Spleen (tissue), 11 donors: ENCODE results near the gene CAPN10. TPM values are rescaled to one million over a fixed set of nuclear protein-coding genes. Genes with fewer than 3 reads are reported as not detected.

Source experiments
- DNase-seq: peaks from one replicate; pipeline ENCODE4 v3.0.0-alpha.2; 2020
- H3K27ac ChIP-seq, 8 donors: fragments of 200-600 bp; sonication (generic) in 7 of 8; 1 replicate in 4 of 8; 2 replicates in 4 of 8; pipeline versions ENCODE4 v1.5.0 to v1.8.0; 2016 to 2021; ENCODE audit warnings: inconsistent platforms in 4 of 8, mild to moderate bottlenecking in 4 of 8, moderate library complexity in 1 of 8
- H3K27me3 ChIP-seq, 7 donors: fragments of 200-600 bp; sonication (generic) in 6 of 7; replicated peaks in 1 of 7; 1 replicate in 4 of 7; 2 replicates in 3 of 7; pipeline versions ENCODE4 v1.5.0 to v1.8.0; 2016 to 2021; ENCODE audit warnings: inconsistent platforms in 3 of 7, mild to moderate bottlenecking in 1 of 7
- H3K36me3 ChIP-seq, 6 donors: fragments of 200-600 bp; sonication (generic) in 5 of 6; 1 replicate in 4 of 6; 2 replicates in 2 of 6; pipeline versions ENCODE4 v1.5.0 to v1.8.0; 2016 to 2021; ENCODE audit warnings: inconsistent platforms in 2 of 6
- H3K4me1 ChIP-seq, 6 donors: fragments of 200-600 bp; sonication (generic) in 5 of 6; 1 replicate in 3 of 6; 2 replicates in 3 of 6; pipeline versions ENCODE4 v1.5.0 to v1.8.0; 2016 to 2021; ENCODE audit warnings: inconsistent platforms in 3 of 6
- H3K4me3 ChIP-seq, 8 donors: fragments of 200-600 bp; sonication (generic) in 7 of 8; 1 replicate in 4 of 8; 2 replicates in 4 of 8; pipeline versions ENCODE4 v1.5.0 to v1.8.0; 2016 to 2021; ENCODE audit warnings: inconsistent platforms in 4 of 8, mild to moderate bottlenecking in 4 of 8, moderate library complexity in 2 of 8
- H3K9me3 ChIP-seq, 8 donors: fragments of 200-600 bp; sonication (generic) in 7 of 8; 1 replicate in 4 of 8; 2 replicates in 4 of 8; pipeline versions ENCODE4 v1.5.0 to v1.8.0; 2016 to 2021; ENCODE audit warnings: inconsistent platforms in 4 of 8
- CTCF ChIP-seq, 11 experiments: fragments of 200-600 bp in 7 of 11; fragments of 450-650 bp in 4 of 11; sonication (generic) in 4 of 11; IDR thresholded peaks in 8 of 11; conservative IDR thresholded peaks in 3 of 11; 1 replicate in 7 of 11; 2 replicates in 4 of 11; pipeline versions ENCODE4 v1.4.0 to v1.8.0; 2016 to 2021; ENCODE audit warnings: antibody characterized with exemption in 11 of 11, inconsistent platforms in 4 of 11, mild to moderate bottlenecking in 1 of 11
- POLR2A ChIP-seq, 3 donors: fragments of 450-650 bp; IDR thresholded peaks; one replicate each; pipeline ENCODE4 v1.5.1; 2017; ENCODE audit warnings: antibody characterized with exemption in 3 of 3, mild to moderate bottlenecking in 1 of 3
- POLR2AphosphoS5 ChIP-seq, 3 donors: sonication (generic); formaldehyde crosslinking; IDR thresholded peaks; one replicate each; pipeline ENCODE4 v1.5.1; 2017; ENCODE audit warnings: antibody characterized with exemption in 3 of 3
- WGBS, 5 donors: extraction: QIAGEN DNeasy Blood & Tissue Kit in 3 of 5; methylation state at CpG; one replicate each; pipeline versions ENCODE4 v1.1.5 to v1.1.7; 2013 to 2018; 5-methylcytosine and 5-hydroxymethylcytosine counted together
- intact Hi-C: fragments of 100-400 bp; cut with DNase I; formaldehyde crosslinking; loops from one replicate; pipeline ENCODE4 v1.15.0; 2023; ENCODE audit warnings: low total_unique reads
- polyA plus RNA-seq, 3 donors: library from polyadenylated mRNA; stranded (reverse); fragments of 200-250 nt; gene quantifications; one replicate each; pipeline ENCODE4 v1.2.1, GENCODE V29; 2013
- total RNA-seq, 7 donors: library from RNA; depleted of rRNA in 3 of 7; stranded (reverse); fragments of >200 nt in 3 of 7; fragmentation: NEBNext Ultra II Directional in 4 of 7; extraction: Animal tissue kit (Norgen Biotek cat#: 25700) in 4 of 7; gene quantifications; one replicate each; pipeline versions ENCODE4 v1.1.0 to v1.2.1, GENCODE V29; 2016 to 2021
- donor health status: healthy with polysubstance abuse.
- donor health status: DM: no; HTN: no; CAD: no; lungs with moderate emphysema.
- donor health status: DM: no; HTN: no; CAD: no.
- donor health status: Bipolar disorder and iron deficiency.
- donor health status: healthy.
- donor health status: DM: no; HTN: no; CAD: no.
- donor health status: DM: yes; HTN: yes; CAD: no.

CAPN10 gene
- total and polyA plus RNA-seq, 10 donors, result 34.7 to 83.1 (median 60.5) TPM

DNA sequence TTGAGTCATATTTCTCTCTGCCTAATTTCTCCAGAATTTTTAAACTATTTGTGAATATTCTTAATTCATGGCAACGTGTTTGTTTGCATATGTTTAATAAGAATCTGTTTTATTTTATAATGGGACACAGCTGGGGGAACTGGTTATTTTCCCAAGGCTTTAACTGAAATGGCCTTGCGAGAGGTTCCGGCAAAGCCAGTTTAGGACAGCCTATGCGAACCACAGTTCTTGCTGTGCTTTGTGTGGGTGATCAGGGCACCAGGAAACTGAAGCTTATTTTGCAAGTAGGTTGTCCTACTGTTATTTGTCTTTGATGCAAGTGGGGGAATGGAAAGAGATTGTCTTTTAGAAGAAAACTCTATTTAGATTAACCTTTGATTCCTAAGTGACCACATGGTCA lies 35.2 kb upstream of the CAPN10 start:
- no peak for DNase-seq
- H3K27ac ChIP-seq, result peak overlapping the region in 3 of 8 donors; percentile 1 to 8 (median 7)
- H3K27me3 ChIP-seq, result no peaks in the 10 kb centered on the region
- 95 to 97% (median 96%) methylated on average over 4 of the region's 4 CpGs for WGBS, 5 donors
- peaks cover 0 to 12% (median 3%) of the 10 kb centered on the region in 8 donors for H3K9me3 ChIP-seq
- intact Hi-C loops, result no loop called here
- peaks cover 0 to 58% (median 22%) of the 10 kb centered on the region in 6 donors for H3K36me3 ChIP-seq
- TF ChIP-seq POLR2A (IDR thresholded peaks at IDR 0.05) (no peak), CTCF (IDR thresholded peaks at IDR 0.05 in 8 of 11, conservative IDR thresholded peaks at IDR 0.05 in 3 of 11) (no peak), POLR2AphosphoS5 (IDR thresholded peaks at IDR 0.05) (no peak)
- peaks cover 0 to 26% (median 10%) of the 10 kb centered on the region in 6 donors for H3K4me1 ChIP-seq
- H3K4me3 ChIP-seq, result no peak overlapping the region

- WGBS, 5 donors, result 0 to 38% (median 31%) methylated on average over 1 of the region's 1 CpG
- H3K9me3 ChIP-seq, result peaks cover 0 to 12% (median 3%) of the 10 kb centered on the region in 8 donors
- H3K27ac ChIP-seq, result peak overlapping the region in 3 of 8 donors; percentile 1 to 8 (median 7)
- intact Hi-C loops, result no loop called here
- TF ChIP-seq CTCF (IDR thresholded peaks at IDR 0.05 in 8 of 11, conservative IDR thresholded peaks at IDR 0.05 in 3 of 11) (no peak), POLR2A (IDR thresholded peaks at IDR 0.05) (no peak), POLR2AphosphoS5 (IDR thresholded peaks at IDR 0.05) (no peak)
- no peaks in the 10 kb centered on the region for H3K27me3 ChIP-seq
- no peak overlapping the region for H3K4me3 ChIP-seq
- H3K4me1 ChIP-seq, result peaks cover 0 to 31% (median 13%) of the 10 kb centered on the region in 6 donors
- H3K36me3 ChIP-seq, result peaks cover 0 to 59% (median 22%) of the 10 kb centered on the region in 6 donors
- no peak for DNase-seq
Measured at GRCh38 chr2:240551811-240552210, 34.7 kb upstream of the CAPN10 start.

DNA sequence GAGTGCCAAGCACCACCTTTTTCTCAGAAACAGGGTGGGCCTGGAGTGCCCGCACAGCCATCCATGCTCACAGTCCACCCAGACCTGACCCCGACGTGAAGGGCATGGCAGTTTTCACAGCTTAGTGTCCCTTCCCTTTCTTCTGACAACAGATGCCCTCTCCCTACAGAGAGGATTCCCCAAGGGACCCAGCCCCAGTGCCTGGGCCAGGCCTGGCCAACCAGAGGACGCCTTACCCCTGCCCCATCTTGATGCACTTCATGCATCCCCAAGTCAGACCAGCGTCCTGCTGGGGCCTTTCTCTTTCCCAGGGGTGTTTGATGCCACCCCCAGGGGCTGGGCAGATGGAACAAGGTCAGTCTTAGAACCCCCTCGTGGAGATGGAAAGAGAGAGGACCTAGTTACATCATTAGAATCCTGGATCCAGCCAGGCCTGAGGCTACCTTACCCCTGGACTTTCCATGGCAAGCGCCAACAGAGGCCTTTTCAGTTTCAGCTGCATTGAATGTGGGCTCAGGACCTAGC lies 32.5 kb upstream of the CAPN10 start:
- H3K36me3 ChIP-seq, result peaks cover 0 to 67% (median 22%) of the 10 kb centered on the region in 6 donors
- peaks cover 19 to 53% (median 34%) of the 10 kb centered on the region in 6 donors for H3K4me1 ChIP-seq
- no peak for TF ChIP-seq POLR2A (IDR thresholded peaks at IDR 0.05)
- TF ChIP-seq POLR2AphosphoS5 (IDR thresholded peaks at IDR 0.05), result no peak
- no peak for TF ChIP-seq CTCF (IDR thresholded peaks at IDR 0.05 in 8 of 11, conservative IDR thresholded peaks at IDR 0.05 in 3 of 11)
- 89 to 96% (median 93%) methylated on average over 7 of the region's 7 CpGs for WGBS, 5 donors
- H3K9me3 ChIP-seq, result peaks cover 0 to 12% (median 3%) of the 10 kb centered on the region in 8 donors
- H3K27me3 ChIP-seq, result peaks cover 0 to 7% (median 0%) of the 10 kb centered on the region in 7 donors
- peak; percentile 56 for DNase-seq
- intact Hi-C loops, result no loop called here
- no peak overlapping the region for H3K27ac ChIP-seq
- H3K4me3 ChIP-seq, result no peak overlapping the region

- intact Hi-C loops, result no loop called here
- WGBS, 5 donors, result 86 to 92% (median 89%) methylated on average over 10 to 17 of the region's 17 CpGs
- Histone ChIP-seq H3K9me3 (peaks cover 0 to 12% (median 3%) of the 10 kb centered on the region in 8 donors), H3K27me3 (peaks cover 0 to 7% (median 0%) of the 10 kb centered on the region in 7 donors), H3K4me3 (no peak overlapping the region), H3K27ac (no peak overlapping the region), H3K4me1 (peaks cover 28 to 62% (median 43%) of the 10 kb centered on the region in 6 donors), H3K36me3 (peaks cover 0 to 68% (median 22%) of the 10 kb centered on the region in 6 donors)
- no peak for TF ChIP-seq POLR2AphosphoS5 (IDR thresholded peaks at IDR 0.05)
- no peak for TF ChIP-seq CTCF (IDR thresholded peaks at IDR 0.05 in 8 of 11, conservative IDR thresholded peaks at IDR 0.05 in 3 of 11)
- no peak for TF ChIP-seq POLR2A (IDR thresholded peaks at IDR 0.05)
- DNase-seq, result peak; percentile 73
Measured at GRCh38 chr2:240554767-240555493, 31.6 kb upstream of the CAPN10 start.
